ENCODE data around the gene ACAT1.
"Not testable (repeated sequence)": the region's sequence is repeated elsewhere in the genome, so short reads cannot be mapped to it uniquely, and the experiment has no call there.

- TF ChIP-seq, protein P1, sequence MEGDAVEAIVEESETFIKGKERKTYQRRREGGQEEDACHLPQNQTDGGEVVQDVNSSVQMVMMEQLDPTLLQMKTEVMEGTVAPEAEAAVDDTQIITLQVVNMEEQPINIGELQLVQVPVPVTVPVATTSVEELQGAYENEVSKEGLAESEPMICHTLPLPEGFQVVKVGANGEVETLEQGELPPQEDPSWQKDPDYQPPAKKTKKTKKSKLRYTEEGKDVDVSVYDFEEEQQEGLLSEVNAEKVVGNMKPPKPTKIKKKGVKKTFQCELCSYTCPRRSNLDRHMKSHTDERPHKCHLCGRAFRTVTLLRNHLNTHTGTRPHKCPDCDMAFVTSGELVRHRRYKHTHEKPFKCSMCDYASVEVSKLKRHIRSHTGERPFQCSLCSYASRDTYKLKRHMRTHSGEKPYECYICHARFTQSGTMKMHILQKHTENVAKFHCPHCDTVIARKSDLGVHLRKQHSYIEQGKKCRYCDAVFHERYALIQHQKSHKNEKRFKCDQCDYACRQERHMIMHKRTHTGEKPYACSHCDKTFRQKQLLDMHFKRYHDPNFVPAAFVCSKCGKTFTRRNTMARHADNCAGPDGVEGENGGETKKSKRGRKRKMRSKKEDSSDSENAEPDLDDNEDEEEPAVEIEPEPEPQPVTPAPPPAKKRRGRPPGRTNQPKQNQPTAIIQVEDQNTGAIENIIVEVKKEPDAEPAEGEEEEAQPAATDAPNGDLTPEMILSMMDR (IDR thresholded peaks at IDR 0.05) = not testable (repeated sequence)
- TF ChIP-seq POLR2A (IDR thresholded peaks at IDR 0.05) = not testable (repeated sequence)
These were observed 11.7 kb downstream of the ACAT1 start for GRCh38 chr11:108132993-108133538.

All from esophagus squamous epithelium (tissue), 4 donors.